ENCODE results near the gene SPATA6.

DNA sequence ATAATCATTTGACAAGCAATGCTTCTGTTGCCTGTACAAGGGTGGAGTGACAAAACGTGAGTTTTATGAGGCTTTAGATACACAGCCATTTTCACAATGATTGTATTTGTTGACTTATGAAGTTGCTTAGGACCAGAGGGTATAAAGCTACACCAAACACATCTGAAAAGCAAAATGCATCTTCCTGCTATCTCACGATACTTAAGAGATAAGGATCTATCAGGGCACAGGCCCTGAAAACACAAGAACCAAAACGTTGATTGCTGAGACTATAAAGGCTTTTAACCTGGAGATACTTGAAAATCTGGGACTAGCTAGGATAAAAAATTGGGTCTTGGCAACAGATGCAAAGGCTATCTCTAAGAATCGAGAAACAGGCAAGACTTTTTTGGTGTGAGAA is 133.7 kb downstream of the SPATA6 start:
- TF ChIP-seq, protein P1, sequence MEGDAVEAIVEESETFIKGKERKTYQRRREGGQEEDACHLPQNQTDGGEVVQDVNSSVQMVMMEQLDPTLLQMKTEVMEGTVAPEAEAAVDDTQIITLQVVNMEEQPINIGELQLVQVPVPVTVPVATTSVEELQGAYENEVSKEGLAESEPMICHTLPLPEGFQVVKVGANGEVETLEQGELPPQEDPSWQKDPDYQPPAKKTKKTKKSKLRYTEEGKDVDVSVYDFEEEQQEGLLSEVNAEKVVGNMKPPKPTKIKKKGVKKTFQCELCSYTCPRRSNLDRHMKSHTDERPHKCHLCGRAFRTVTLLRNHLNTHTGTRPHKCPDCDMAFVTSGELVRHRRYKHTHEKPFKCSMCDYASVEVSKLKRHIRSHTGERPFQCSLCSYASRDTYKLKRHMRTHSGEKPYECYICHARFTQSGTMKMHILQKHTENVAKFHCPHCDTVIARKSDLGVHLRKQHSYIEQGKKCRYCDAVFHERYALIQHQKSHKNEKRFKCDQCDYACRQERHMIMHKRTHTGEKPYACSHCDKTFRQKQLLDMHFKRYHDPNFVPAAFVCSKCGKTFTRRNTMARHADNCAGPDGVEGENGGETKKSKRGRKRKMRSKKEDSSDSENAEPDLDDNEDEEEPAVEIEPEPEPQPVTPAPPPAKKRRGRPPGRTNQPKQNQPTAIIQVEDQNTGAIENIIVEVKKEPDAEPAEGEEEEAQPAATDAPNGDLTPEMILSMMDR (IDR thresholded peaks at IDR 0.05), result no peak
- no peak for TF ChIP-seq POLR2A (IDR thresholded peaks at IDR 0.05)
